ENCODE results near the gene AGBL1. TPM values are rescaled to one million over a fixed set of nuclear protein-coding genes. Genes with fewer than 3 reads are reported as not detected.

The AGBL1 gene
- total RNA-seq, 1 donor from 2014 or later = 0.07 TPM

DNA sequence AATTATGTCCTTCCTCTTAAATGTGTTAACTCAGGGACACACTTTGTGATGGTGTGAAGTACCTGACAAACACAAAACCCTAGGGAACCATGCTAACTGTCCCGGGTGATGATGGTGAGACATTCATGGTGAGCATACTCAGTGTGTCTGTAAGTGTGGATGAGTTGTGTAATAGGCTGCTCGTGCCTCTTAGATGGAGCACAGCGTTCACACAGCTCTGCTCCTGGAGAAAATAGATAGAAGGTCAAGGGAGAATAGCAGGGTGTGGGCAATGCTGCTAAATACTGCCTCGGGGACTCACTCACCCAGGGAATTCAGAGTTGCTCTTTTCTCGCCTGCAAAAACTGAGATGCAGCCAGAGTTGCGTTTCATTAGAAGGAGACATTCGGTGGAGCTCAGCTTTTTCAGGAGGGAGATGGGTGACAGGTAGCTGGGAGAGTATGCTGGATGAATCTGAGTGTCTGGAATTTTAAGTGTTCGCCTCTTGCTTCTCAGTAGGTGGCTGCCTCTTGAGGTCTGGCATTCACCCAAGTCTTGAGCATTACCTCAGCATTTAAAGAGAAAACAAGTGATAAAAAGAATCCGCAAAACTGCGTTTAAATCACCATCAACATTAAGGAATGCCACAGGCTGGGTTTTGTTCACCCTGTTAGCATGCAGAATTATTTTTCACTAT is 813.2 kb downstream of the AGBL1 start:
- TF ChIP-seq, protein P1, sequence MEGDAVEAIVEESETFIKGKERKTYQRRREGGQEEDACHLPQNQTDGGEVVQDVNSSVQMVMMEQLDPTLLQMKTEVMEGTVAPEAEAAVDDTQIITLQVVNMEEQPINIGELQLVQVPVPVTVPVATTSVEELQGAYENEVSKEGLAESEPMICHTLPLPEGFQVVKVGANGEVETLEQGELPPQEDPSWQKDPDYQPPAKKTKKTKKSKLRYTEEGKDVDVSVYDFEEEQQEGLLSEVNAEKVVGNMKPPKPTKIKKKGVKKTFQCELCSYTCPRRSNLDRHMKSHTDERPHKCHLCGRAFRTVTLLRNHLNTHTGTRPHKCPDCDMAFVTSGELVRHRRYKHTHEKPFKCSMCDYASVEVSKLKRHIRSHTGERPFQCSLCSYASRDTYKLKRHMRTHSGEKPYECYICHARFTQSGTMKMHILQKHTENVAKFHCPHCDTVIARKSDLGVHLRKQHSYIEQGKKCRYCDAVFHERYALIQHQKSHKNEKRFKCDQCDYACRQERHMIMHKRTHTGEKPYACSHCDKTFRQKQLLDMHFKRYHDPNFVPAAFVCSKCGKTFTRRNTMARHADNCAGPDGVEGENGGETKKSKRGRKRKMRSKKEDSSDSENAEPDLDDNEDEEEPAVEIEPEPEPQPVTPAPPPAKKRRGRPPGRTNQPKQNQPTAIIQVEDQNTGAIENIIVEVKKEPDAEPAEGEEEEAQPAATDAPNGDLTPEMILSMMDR (conservative IDR thresholded peaks at IDR 0.05) = no peak
- no peak for DNase-seq (ENCODE audit: extremely low spot score, unreplicated experiment)
- H3K27ac Mint-ChIP-seq = no peak overlapping the region
- no peak overlapping the region for H3K4me3 Mint-ChIP-seq
- H3K27me3 Mint-ChIP-seq = peaks cover 46% of the 10 kb centered on the region
- H3K9me3 Mint-ChIP-seq = no peaks in the 10 kb centered on the region
- peaks cover 6% of the 10 kb centered on the region for H3K4me1 Mint-ChIP-seq (ENCODE audit: unreplicated experiment)
- H3K36me3 Mint-ChIP-seq = no peaks in the 10 kb centered on the region

DNA sequence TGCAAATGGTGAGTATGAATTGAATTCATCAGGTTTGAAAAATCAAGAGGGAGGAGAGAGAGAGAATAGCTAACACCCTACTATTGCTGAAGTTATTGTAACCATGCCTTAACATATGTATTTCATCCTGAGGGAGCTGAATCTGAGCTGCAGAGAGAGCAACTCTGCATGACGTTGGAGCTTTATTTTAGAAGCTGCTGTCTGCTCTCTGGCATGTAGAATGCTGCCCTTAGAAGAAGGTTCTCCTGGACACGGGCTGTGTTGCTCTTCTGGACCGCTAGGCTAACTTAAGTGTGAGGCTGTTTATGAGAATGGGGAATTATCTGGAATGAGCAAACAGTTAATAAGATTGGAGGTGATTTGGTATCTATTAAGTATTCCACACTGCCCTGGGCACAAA is 814.6 kb downstream of the AGBL1 start:
- TF ChIP-seq, protein P1 (conservative IDR thresholded peaks at IDR 0.05) = no peak
- H3K36me3 Mint-ChIP-seq = no peaks in the 10 kb centered on the region
- H3K4me3 Mint-ChIP-seq = no peak overlapping the region
- no peak overlapping the region for H3K27ac Mint-ChIP-seq
- H3K4me1 Mint-ChIP-seq (ENCODE audit: unreplicated experiment) = peaks cover 6% of the 10 kb centered on the region
- H3K9me3 Mint-ChIP-seq = no peaks in the 10 kb centered on the region
- no peak for DNase-seq (ENCODE audit: extremely low spot score, unreplicated experiment)
- peaks cover 43% of the 10 kb centered on the region for H3K27me3 Mint-ChIP-seq

DNA sequence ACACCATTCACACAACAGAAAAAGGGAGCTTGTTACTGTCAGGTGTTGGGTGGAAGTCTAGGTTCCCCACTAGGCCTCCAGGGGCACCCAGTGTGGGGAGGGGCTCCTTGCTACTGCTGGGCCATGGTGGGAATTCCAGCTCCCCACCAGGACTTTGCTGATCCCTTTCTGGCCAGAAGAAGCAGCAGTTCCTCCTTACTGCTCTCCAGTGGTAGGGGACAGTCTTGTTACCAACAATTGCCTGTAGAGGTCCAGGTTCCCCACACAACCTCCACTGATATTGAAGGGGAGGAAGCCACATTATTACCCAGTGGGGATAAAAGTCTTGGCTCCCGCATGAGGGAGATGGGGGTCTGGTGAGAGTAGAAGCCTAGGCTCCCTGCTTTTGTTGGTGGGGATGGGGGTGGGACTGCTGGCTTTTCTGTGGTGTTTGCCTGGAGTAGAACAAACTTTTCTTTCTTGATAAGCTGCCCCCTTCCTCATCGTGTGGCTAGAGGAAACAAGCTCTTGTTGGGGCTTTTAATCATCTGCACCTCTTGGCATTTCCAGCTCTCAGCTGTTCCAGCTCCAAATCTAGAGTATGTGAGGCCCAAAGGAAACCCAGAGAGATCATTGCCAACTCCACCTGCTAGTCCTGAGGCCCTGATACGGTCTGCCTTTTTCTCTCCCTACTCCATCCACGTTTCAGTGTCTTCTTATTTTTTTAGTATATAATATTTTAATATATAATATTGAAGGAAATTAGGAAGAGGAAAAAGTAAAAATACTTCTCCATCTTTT is 824.2 kb downstream of the AGBL1 start:
- Mint-ChIP-seq H3K4me1 (ENCODE audit: unreplicated experiment) (peaks cover 14% of the 10 kb centered on the region), H3K4me3 (no peak overlapping the region), H3K36me3 (no peaks in the 10 kb centered on the region), H3K27ac (no peak overlapping the region), H3K9me3 (no peaks in the 10 kb centered on the region), H3K27me3 (peaks cover 12% of the 10 kb centered on the region)
- TF ChIP-seq, protein P1 (conservative IDR thresholded peaks at IDR 0.05) = no peak
- DNase-seq (ENCODE audit: extremely low spot score, unreplicated experiment) = no peak

DNA sequence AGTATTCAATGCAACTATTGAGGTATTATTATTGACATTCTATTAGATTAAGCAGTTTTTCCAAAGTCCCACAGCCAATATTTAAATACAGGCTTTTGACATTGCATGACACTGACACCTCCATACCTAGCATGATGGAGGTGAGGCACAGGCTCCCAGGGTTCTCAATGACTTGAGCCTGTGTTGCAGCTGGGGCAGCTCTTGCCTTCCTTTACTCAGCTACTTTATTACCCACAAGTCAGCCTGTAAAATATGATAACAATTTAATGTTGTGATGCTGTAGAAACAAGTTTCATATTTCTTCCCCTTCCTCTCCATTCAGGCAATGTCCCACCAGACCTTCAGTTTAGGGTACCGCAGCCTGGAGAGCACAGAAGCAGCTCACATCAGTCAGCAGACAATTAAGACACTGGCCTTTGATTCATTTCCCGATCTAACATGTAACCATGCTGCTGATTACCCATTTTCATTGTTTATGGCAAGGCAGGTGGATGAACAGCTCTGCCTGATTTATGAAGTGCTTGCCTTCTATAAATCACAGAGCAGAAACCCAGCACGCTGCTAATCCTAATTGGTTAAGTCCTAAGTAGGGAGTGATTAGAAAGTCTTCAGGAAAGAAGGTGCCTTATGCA is 826.1 kb downstream of the AGBL1 start:
- peaks cover 14% of the 10 kb centered on the region for H3K4me1 Mint-ChIP-seq (ENCODE audit: unreplicated experiment)
- TF ChIP-seq, protein P1 (conservative IDR thresholded peaks at IDR 0.05) = no peak
- no peak for DNase-seq (ENCODE audit: extremely low spot score, unreplicated experiment)
- no peak overlapping the region for H3K27ac Mint-ChIP-seq
- H3K4me3 Mint-ChIP-seq = no peak overlapping the region
- H3K36me3 Mint-ChIP-seq = no peaks in the 10 kb centered on the region
- no peaks in the 10 kb centered on the region for H3K9me3 Mint-ChIP-seq
- peaks cover 12% of the 10 kb centered on the region for H3K27me3 Mint-ChIP-seq

DNA sequence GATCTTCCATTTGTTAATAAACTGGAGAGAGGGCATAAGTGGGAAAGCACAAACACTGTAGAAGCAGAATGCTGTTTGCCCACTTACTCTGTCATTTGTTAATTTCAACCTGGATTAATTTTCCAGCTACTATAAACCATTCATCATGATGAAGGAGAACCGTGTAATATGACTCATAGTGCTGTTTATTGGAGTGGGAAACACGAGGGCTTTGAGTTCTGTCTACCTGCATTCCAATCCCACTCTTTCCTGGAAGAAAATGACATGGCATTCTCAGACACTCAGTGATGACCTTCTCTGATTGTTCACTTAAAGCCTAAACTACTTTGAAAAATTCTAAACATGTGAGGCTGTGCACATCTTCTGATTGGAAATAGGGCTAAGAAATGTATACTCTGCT is 826.7 kb downstream of the AGBL1 start:
- Mint-ChIP-seq H3K4me1 (ENCODE audit: unreplicated experiment) (peaks cover 14% of the 10 kb centered on the region), H3K9me3 (no peaks in the 10 kb centered on the region), H3K27ac (no peak overlapping the region), H3K4me3 (no peak overlapping the region), H3K27me3 (peaks cover 14% of the 10 kb centered on the region), H3K36me3 (no peaks in the 10 kb centered on the region)
- DNase-seq (ENCODE audit: extremely low spot score, unreplicated experiment) = no peak
- TF ChIP-seq, protein P1 (conservative IDR thresholded peaks at IDR 0.05) = no peak

All from type B pancreatic cell (in vitro differentiated cells).